PC-3 (cell line): ENCODE measurements around the gene FBF1.

Experiments
- EZH2 ChIP-seq: fragments of 300-600 bp; sonication (generic); IDR thresholded peaks from one replicate; pipeline ENCODE4 v1.6.1; 2017; ENCODE audit warnings: antibody characterized with exemption, mild to moderate bottlenecking, low read length; ENCODE audit not compliant: unreplicated experiment
- TF ChIP-seq, protein P1 (sequence below): fragments of 300-600 bp; sonication (generic); conservative IDR thresholded peaks from 2 replicates; pipeline ENCODE4 v1.5.1; 2017; ENCODE audit warnings: antibody characterized with exemption, low read depth, mild to moderate bottlenecking, low read length

DNA sequence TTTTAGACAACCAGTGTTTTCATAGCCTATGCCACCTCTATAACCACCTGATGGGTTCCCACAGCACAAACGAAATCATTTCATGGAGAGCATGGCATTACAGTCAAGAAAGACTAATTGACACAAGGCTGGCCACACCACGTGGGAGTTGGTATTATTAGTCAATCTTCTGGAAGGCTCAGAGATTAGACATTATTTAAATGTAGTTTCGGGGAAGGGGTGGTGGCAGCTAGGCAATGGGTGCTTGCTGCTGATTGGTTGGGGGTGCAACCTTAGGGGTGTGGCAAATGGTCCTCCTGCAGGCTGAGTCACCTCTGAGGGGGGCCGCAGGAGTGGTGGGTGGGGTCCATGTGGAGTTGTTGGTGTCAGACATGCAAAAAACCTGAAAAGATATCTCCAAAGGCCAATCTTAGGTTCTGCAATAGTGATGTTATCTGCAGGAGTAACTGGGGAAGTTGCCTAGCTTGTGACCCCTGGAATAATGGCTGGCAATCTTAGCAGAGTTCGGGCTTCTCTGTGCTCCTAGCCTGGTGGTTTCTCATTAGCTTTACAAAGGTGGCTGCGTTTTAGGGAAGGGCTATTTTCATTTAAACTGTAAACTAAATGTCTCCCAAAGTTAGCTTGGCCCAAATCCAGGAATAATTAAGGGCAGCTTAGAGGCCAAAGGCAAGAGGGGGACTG lies 42.8 kb upstream of the FBF1 start:
- TF ChIP-seq, protein P1, sequence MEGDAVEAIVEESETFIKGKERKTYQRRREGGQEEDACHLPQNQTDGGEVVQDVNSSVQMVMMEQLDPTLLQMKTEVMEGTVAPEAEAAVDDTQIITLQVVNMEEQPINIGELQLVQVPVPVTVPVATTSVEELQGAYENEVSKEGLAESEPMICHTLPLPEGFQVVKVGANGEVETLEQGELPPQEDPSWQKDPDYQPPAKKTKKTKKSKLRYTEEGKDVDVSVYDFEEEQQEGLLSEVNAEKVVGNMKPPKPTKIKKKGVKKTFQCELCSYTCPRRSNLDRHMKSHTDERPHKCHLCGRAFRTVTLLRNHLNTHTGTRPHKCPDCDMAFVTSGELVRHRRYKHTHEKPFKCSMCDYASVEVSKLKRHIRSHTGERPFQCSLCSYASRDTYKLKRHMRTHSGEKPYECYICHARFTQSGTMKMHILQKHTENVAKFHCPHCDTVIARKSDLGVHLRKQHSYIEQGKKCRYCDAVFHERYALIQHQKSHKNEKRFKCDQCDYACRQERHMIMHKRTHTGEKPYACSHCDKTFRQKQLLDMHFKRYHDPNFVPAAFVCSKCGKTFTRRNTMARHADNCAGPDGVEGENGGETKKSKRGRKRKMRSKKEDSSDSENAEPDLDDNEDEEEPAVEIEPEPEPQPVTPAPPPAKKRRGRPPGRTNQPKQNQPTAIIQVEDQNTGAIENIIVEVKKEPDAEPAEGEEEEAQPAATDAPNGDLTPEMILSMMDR: no peak
- TF ChIP-seq EZH2: no peak
